GM23338 (cell line): ENCODE results near the gene PNPLA7. TPM values are rescaled to one million over a fixed set of nuclear protein-coding genes. Genes with fewer than 3 reads are reported as not detected.

ENCODE experiments used
- ATAC-seq: fragments of 200-7000 bp; cut with Tn5 transposase; 3 replicates; pipeline ENCODE4 v1.9.1; 2020
- DNase-seq: peaks from one replicate; pipeline ENCODE4 v3.0.0-alpha.2; 2015; ENCODE audit warnings: low spot score
- H2AFZ ChIP-seq: fragments of 200-600 bp; sonication (generic); 2 replicates; pipeline ENCODE4 v1.8.0; 2016; ENCODE audit warnings: antibody characterized with exemption, mild to moderate bottlenecking, moderate library complexity
- H3F3A ChIP-seq: fragments of 200-600 bp; sonication (generic); replicated peaks from 2 replicates; pipeline ENCODE4 v1.8.0; 2017; ENCODE audit warnings: antibody characterized with exemption, mixed run types, low read depth
- H3K27ac ChIP-seq: fragments of 200-600 bp; sonication (generic); 2 replicates; pipeline ENCODE4 v1.6.1; 2016; ENCODE audit warnings: low read depth
- H3K27me3 ChIP-seq: fragments of 200-600 bp; sonication (generic); 2 replicates; pipeline ENCODE4 v1.8.0; 2016; ENCODE audit warnings: mild to moderate bottlenecking, mixed run types, moderate library complexity; ENCODE audit not compliant: insufficient read depth
- H3K36me3 ChIP-seq: fragments of 200-600 bp; sonication (generic); 2 replicates; pipeline ENCODE4 v1.8.0; 2016; ENCODE audit warnings: mild to moderate bottlenecking; ENCODE audit not compliant: insufficient read depth
- H3K4me1 ChIP-seq: fragments of 200-600 bp; sonication (generic); 2 replicates; pipeline ENCODE4 v1.8.0; 2016; ENCODE audit warnings: mild to moderate bottlenecking, moderate library complexity; ENCODE audit not compliant: insufficient read depth
- H3K4me2 ChIP-seq: fragments of 200-600 bp; sonication (generic); 2 replicates; pipeline ENCODE4 v1.7.1; 2017; ENCODE audit warnings: mixed run types
- H3K4me3 ChIP-seq: fragments of 200-600 bp; sonication (generic); 2 replicates; pipeline ENCODE4 v1.6.1; 2016; ENCODE audit warnings: mixed run types
- H3K79me2 ChIP-seq: fragments of 200-600 bp; sonication (generic); replicated peaks from 2 replicates; pipeline ENCODE4 v1.8.0; 2017; ENCODE audit warnings: mild to moderate bottlenecking; ENCODE audit not compliant: insufficient read depth
- H3K9me2 ChIP-seq: fragments of 200-600 bp; sonication (generic); 2 replicates; pipeline ENCODE4 v1.8.0; 2017; ENCODE audit not compliant: insufficient read depth
- H4K20me1 ChIP-seq: fragments of 200-600 bp; sonication (generic); replicated peaks from 2 replicates; pipeline ENCODE4 v1.8.0; 2017; ENCODE audit warnings: mild to moderate bottlenecking; ENCODE audit not compliant: insufficient read depth
- H3K27ac Mint-ChIP-seq: 2 replicates; pipeline ENCODE4 v1.8.0; 2020; ENCODE audit warnings: inconsistent platforms, mild to moderate bottlenecking, moderate library complexity, mixed read lengths
- H3K27me3 Mint-ChIP-seq: 3 replicates; pipeline ENCODE4 v1.8.0; 2022; ENCODE audit warnings: low read depth, mild to moderate bottlenecking, moderate library complexity, mixed read lengths, inconsistent platforms; ENCODE audit not compliant: insufficient read depth, poor library complexity
- H3K36me3 Mint-ChIP-seq: 3 replicates; pipeline ENCODE4 v1.8.0; 2021; ENCODE audit warnings: low read depth, mild to moderate bottlenecking, inconsistent platforms, moderate library complexity, mixed read lengths
- H3K4me1 Mint-ChIP-seq: 3 replicates; pipeline ENCODE4 v1.8.0; 2020; ENCODE audit warnings: mild to moderate bottlenecking, inconsistent platforms, mixed read lengths
- H3K4me3 Mint-ChIP-seq: 3 replicates; pipeline ENCODE4 v1.8.0; 2021; ENCODE audit warnings: moderate library complexity, mild to moderate bottlenecking, inconsistent platforms, mixed read lengths
- H3K9me3 Mint-ChIP-seq: 3 replicates; pipeline ENCODE4 v1.8.0; 2020; ENCODE audit warnings: moderate library complexity, mild to moderate bottlenecking, inconsistent platforms, mixed read lengths
- EZH2 ChIP-seq: fragments of 200-600 bp; sonication (generic); IDR thresholded peaks from one replicate; pipeline ENCODE4 v1.8.0; 2017; ENCODE audit warnings: antibody characterized with exemption, mild to moderate bottlenecking, low read depth; ENCODE audit not compliant: unreplicated experiment
- POLR2AphosphoS5 ChIP-seq: IDR thresholded peaks from 2 replicates; pipeline ENCODE4 v1.6.1; 2016; ENCODE audit warnings: antibody characterized with exemption, low read depth
- REST ChIP-seq: IDR thresholded peaks from one replicate; pipeline ENCODE4 v1.6.1; 2018; ENCODE audit warnings: antibody characterized with exemption; ENCODE audit not compliant: unreplicated experiment
- ZNF114 ChIP-seq: fragments of 250-450 bp; sonication (Bioruptor Pico); IDR thresholded peaks from 2 replicates; pipeline ENCODE4 v1.5.0; 2020; ENCODE audit warnings: mild to moderate bottlenecking, moderate library complexity
- ZNF331 ChIP-seq: fragments of 250-450 bp; sonication (Bioruptor Pico); IDR thresholded peaks from 2 replicates; pipeline ENCODE4 v1.5.0; 2020; ENCODE audit warnings: low read depth, mild to moderate bottlenecking, moderate library complexity
- polyA plus RNA-seq: library from polyadenylated mRNA; unstranded; fragments of >200 nt; fragmentation: Nextera tagmentation; extraction: Ambion mirVana; gene quantifications from 2 replicates; pipeline ENCODE4 v1.2.1, GENCODE V29; 2016
- total RNA-seq: library from RNA; depleted of rRNA; stranded (reverse); fragments of >200 nt; shearing (Covaris generic); gene quantifications from 2 replicates; pipeline ENCODE4 v1.2.3, GENCODE V29; 2014
- TF ChIP-seq, protein P1 (sequence below): IDR thresholded peaks from 2 replicates; pipeline ENCODE4 v1.6.1; 2016; ENCODE audit warnings: antibody characterized with exemption
- TF ChIP-seq, protein P2 (sequence below), 2 experiments: fragments of 200-600 bp in 1 of 2; sonication (generic) in 1 of 2; conservative IDR thresholded peaks; 2 replicates each; pipeline versions ENCODE4 v1.5.1 to v1.6.1; 2016 to 2017; ENCODE audit warnings: antibody characterized with exemption in 2 of 2, low read depth in 2 of 2, mild to moderate bottlenecking in 2 of 2, moderate library complexity in 1 of 2

Gene PNPLA7
- total and polyA plus RNA-seq, 2 experiments from 2014 or later, result 0.45 to 0.80 TPM

DNA sequence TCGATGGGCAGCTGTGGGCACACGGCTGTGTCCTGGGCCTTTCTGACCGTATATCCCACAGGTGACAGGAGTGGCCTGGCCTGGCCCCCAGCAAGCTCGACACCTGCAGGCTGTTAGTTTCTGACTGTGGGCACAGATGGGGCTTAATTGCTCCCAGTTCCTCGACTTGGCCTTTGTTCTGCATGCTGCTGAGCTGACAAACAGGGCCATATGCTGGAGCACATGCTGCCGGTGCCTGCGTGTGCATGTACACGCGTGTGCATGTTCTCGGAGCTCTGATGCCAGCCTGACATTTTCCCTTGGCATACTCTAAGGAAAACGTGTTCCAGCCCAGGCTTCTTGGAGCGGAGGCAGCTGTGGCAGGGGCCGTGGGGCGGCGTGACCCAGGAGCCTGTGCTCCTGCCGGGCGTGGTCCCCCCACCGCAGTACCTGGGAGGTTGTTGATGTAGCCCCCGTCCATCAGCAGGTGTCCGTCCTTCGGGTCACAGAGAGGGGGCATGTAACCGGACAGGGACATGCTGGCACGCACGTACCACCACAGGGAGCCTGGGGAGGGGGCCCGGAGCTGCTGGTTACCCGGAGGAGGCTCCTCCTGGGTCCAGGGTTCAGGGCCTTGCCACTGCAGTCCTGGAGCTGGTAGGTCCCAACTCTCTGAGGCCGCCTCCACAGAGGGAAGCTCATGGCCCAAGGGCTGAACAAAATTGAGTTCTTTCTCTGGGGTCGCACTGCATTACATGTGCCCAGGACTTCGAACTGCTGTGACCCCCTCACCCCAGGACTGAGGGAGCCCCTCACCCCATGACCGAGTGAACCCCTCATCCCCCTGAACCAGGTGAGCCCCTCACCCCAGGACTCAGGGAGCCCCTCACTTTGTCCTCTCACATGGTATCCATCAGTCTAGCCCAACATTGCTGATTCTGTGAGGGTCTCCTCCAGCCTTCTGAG is 86.9 kb downstream of the PNPLA7 start:
- H3F3A ChIP-seq, result no peaks in the 10 kb centered on the region
- no peaks in the 10 kb centered on the region for H3K79me2 ChIP-seq
- Mint-ChIP-seq H3K36me3 (no peaks in the 10 kb centered on the region; the same call in 2 of the 3 replicates), H3K9me3 (no peaks in the 10 kb centered on the region; the same call in 2 of the 3 replicates), H3K4me3 (no peak overlapping the region), H3K27ac (no peak overlapping the region), H3K27me3 (peaks cover 10% of the 10 kb centered on the region), H3K4me1 (peaks cover 2% of the 10 kb centered on the region; the same call in 2 of the 3 replicates)
- H3K9me2 ChIP-seq, result no peaks in the 10 kb centered on the region
- no peak overlapping the region for H2AFZ ChIP-seq
- H3K27ac ChIP-seq, result no peak overlapping the region
- no peaks in the 10 kb centered on the region for H3K4me1 ChIP-seq
- H4K20me1 ChIP-seq, result no peaks in the 10 kb centered on the region
- TF ChIP-seq, protein P1, sequence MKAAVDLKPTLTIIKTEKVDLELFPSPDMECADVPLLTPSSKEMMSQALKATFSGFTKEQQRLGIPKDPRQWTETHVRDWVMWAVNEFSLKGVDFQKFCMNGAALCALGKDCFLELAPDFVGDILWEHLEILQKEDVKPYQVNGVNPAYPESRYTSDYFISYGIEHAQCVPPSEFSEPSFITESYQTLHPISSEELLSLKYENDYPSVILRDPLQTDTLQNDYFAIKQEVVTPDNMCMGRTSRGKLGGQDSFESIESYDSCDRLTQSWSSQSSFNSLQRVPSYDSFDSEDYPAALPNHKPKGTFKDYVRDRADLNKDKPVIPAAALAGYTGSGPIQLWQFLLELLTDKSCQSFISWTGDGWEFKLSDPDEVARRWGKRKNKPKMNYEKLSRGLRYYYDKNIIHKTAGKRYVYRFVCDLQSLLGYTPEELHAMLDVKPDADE, result no peak
- TF ChIP-seq ZNF114 (CRISPR knock-in tag), result no peak
- DNase-seq (no peak), ATAC-seq (no peak)
- H3K4me2 ChIP-seq, result no peak overlapping the region
- H3K4me3 ChIP-seq, result no peak overlapping the region
- H3K27me3 ChIP-seq, result no peaks in the 10 kb centered on the region
- H3K36me3 ChIP-seq, result no peaks in the 10 kb centered on the region

- Mint-ChIP-seq H3K4me3 (no peak overlapping the region), H3K27ac (no peak overlapping the region), H3K4me1 (peaks cover 2% of the 10 kb centered on the region; the same call in 2 of the 3 replicates), H3K9me3 (no peaks in the 10 kb centered on the region; the same call in 2 of the 3 replicates), H3K36me3 (no peaks in the 10 kb centered on the region; the same call in 2 of the 3 replicates), H3K27me3 (peaks cover 6% of the 10 kb centered on the region)
- Histone ChIP-seq H3F3A (no peaks in the 10 kb centered on the region), H3K9me2 (no peaks in the 10 kb centered on the region), H3K4me1 (no peaks in the 10 kb centered on the region), H3K4me2 (no peak overlapping the region), H3K27me3 (no peaks in the 10 kb centered on the region), H3K4me3 (no peak overlapping the region), H3K79me2 (no peaks in the 10 kb centered on the region), H4K20me1 (no peaks in the 10 kb centered on the region), H3K36me3 (no peaks in the 10 kb centered on the region), H2AFZ (no peak overlapping the region), H3K27ac (no peak overlapping the region)
- ATAC-seq (no peak), DNase-seq (no peak)
- TF ChIP-seq POLR2AphosphoS5 (no peak), EZH2 (no peak), REST (no peak), ZNF114 (CRISPR knock-in tag) (no peak), ZNF331 (no peak)
- TF ChIP-seq, protein P1, result no peak
- TF ChIP-seq, protein P2, sequence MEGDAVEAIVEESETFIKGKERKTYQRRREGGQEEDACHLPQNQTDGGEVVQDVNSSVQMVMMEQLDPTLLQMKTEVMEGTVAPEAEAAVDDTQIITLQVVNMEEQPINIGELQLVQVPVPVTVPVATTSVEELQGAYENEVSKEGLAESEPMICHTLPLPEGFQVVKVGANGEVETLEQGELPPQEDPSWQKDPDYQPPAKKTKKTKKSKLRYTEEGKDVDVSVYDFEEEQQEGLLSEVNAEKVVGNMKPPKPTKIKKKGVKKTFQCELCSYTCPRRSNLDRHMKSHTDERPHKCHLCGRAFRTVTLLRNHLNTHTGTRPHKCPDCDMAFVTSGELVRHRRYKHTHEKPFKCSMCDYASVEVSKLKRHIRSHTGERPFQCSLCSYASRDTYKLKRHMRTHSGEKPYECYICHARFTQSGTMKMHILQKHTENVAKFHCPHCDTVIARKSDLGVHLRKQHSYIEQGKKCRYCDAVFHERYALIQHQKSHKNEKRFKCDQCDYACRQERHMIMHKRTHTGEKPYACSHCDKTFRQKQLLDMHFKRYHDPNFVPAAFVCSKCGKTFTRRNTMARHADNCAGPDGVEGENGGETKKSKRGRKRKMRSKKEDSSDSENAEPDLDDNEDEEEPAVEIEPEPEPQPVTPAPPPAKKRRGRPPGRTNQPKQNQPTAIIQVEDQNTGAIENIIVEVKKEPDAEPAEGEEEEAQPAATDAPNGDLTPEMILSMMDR (conservative IDR thresholded peaks at IDR 0.05; ENCODE audit: low read depth in 2 of 2), result no peak
Observed at GRCh38 chr9:137462396-137462985, 87.7 kb downstream of the PNPLA7 start.
